Skeletal muscle satellite cell (primary cell): ENCODE data around the gene RCSD1.
"Not testable (repeated sequence)": the region's sequence is repeated elsewhere in the genome, so short reads cannot be mapped to it uniquely, and the experiment has no call there.

Source experiments
- H3K27me3 ChIP-seq: 2 replicates; pipeline ENCODE4 v1.7.0; 2013; ENCODE audit warnings: low read length; ENCODE audit not compliant: control insufficient read depth, insufficient read depth
- H3K36me3 ChIP-seq: 2 replicates; pipeline ENCODE4 v1.7.0; 2013; ENCODE audit warnings: mild to moderate bottlenecking, control low read depth, low read length; ENCODE audit not compliant: insufficient read depth
- H3K4me1 ChIP-seq: 2 replicates; pipeline ENCODE4 v1.7.0; 2013; ENCODE audit warnings: low read length; ENCODE audit not compliant: control insufficient read depth, insufficient read depth
- H3K4me2 ChIP-seq: 2 replicates; pipeline ENCODE4 v1.7.0; 2013; ENCODE audit warnings: mild to moderate bottlenecking, low read length
- H3K4me3 ChIP-seq: 2 replicates; pipeline ENCODE4 v1.7.0; 2013; ENCODE audit warnings: low read length
- H3K9ac ChIP-seq: 2 replicates; pipeline ENCODE4 v1.7.0; 2013; ENCODE audit warnings: mild to moderate bottlenecking, low read depth, low read length, moderate library complexity
- H3K9me3 ChIP-seq: replicated peaks from 2 replicates; pipeline ENCODE4 v1.7.0; 2013; ENCODE audit warnings: mild to moderate bottlenecking, control low read depth, low read length

RCSD1 gene

GRCh38 chr1:167601442-167602383 lies 28.3 kb upstream of the RCSD1 start:
- Histone ChIP-seq H3K9ac (no peak overlapping the region), H3K36me3 (no peaks in the 10 kb centered on the region), H3K9me3 (no peaks in the 10 kb centered on the region), H3K4me1 (peaks cover 5% of the 10 kb centered on the region), H3K4me3 (no peak overlapping the region), H3K27me3 (no peaks in the 10 kb centered on the region), H3K4me2 (no peak overlapping the region)

- H3K4me2 ChIP-seq = no peak overlapping the region
- no peaks in the 10 kb centered on the region for H3K27me3 ChIP-seq
- H3K4me3 ChIP-seq = no peak overlapping the region
- no peak overlapping the region for H3K9ac ChIP-seq
- H3K4me1 ChIP-seq = peaks cover 5% of the 10 kb centered on the region
- H3K36me3 ChIP-seq = no peaks in the 10 kb centered on the region
- H3K9me3 ChIP-seq = no peaks in the 10 kb centered on the region
These were observed 27.2 kb upstream of the RCSD1 start for GRCh38 chr1:167602840-167603239.

- no peaks in the 10 kb centered on the region for H3K4me1 ChIP-seq
- H3K4me2 ChIP-seq = no peak overlapping the region
- no peaks in the 10 kb centered on the region for H3K36me3 ChIP-seq
- H3K27me3 ChIP-seq = no peaks in the 10 kb centered on the region
- H3K9ac ChIP-seq = no peak overlapping the region
- no peak overlapping the region for H3K4me3 ChIP-seq
- no peaks in the 10 kb centered on the region for H3K9me3 ChIP-seq
These were observed 24.5 kb upstream of the RCSD1 start for GRCh38 chr1:167605576-167605975.

- H3K9me3 ChIP-seq = peaks cover 3% of the 10 kb centered on the region
- H3K9ac ChIP-seq = no peak overlapping the region
- no peaks in the 10 kb centered on the region for H3K27me3 ChIP-seq
- H3K4me1 ChIP-seq = peaks cover 6% of the 10 kb centered on the region
- no peak overlapping the region for H3K4me3 ChIP-seq
- no peak overlapping the region for H3K4me2 ChIP-seq
- no peaks in the 10 kb centered on the region for H3K36me3 ChIP-seq
These were observed 18.0 kb upstream of the RCSD1 start for GRCh38 chr1:167611983-167612382.

GRCh38 chr1:167612587-167613385 lies 17.2 kb upstream of the RCSD1 start:
- H3K4me3 ChIP-seq = no peak overlapping the region

GRCh38 chr1:167613984-167614383 lies 16.0 kb upstream of the RCSD1 start:
- H3K9ac ChIP-seq, H3K27me3 ChIP-seq, H3K9me3 ChIP-seq, H3K4me3 ChIP-seq, H3K4me2 ChIP-seq, H3K36me3 ChIP-seq: not testable (repeated sequence)
- H3K4me1 ChIP-seq = peaks cover 18% of the 10 kb centered on the region

More at GRCh38 chr1:167612587-167613385, 17.2 kb upstream of the RCSD1 start:
- Histone ChIP-seq H3K27me3 (no peaks in the 10 kb centered on the region), H3K36me3 (no peaks in the 10 kb centered on the region), H3K4me1 (peaks cover 14% of the 10 kb centered on the region), H3K9ac (no peak overlapping the region), H3K9me3 (peaks cover 3% of the 10 kb centered on the region), H3K4me2 (no peak overlapping the region)

GRCh38 chr1:167614851-167615250 lies 15.2 kb upstream of the RCSD1 start:
- Histone ChIP-seq H3K9ac (no peak overlapping the region), H3K4me2 (no peak overlapping the region)

GRCh38 chr1:167616521-167616920 lies 13.5 kb upstream of the RCSD1 start:
- no peaks in the 10 kb centered on the region for H3K36me3 ChIP-seq
- H3K4me3 ChIP-seq = no peak overlapping the region
- H3K9me3 ChIP-seq = peaks cover 3% of the 10 kb centered on the region
- no peak overlapping the region for H3K9ac ChIP-seq
- H3K27me3 ChIP-seq = no peaks in the 10 kb centered on the region
- peaks cover 18% of the 10 kb centered on the region for H3K4me1 ChIP-seq
- H3K4me2 ChIP-seq = peak overlapping the region; percentile 46

More at GRCh38 chr1:167614851-167615250, 15.2 kb upstream of the RCSD1 start:
- H3K27me3 ChIP-seq = no peaks in the 10 kb centered on the region
- H3K9me3 ChIP-seq = peaks cover 3% of the 10 kb centered on the region
- H3K36me3 ChIP-seq = no peaks in the 10 kb centered on the region
- H3K4me1 ChIP-seq = peaks cover 18% of the 10 kb centered on the region
- no peak overlapping the region for H3K4me3 ChIP-seq

- Histone ChIP-seq H3K9me3 (peaks cover 3% of the 10 kb centered on the region), H3K4me2 (peak overlapping the region; percentile 46), H3K36me3 (no peaks in the 10 kb centered on the region), H3K9ac (peak overlapping the region; percentile 47), H3K4me3 (peak overlapping the region; percentile 52), H3K27me3 (no peaks in the 10 kb centered on the region), H3K4me1 (peaks cover 18% of the 10 kb centered on the region)
These were observed 12.6 kb upstream of the RCSD1 start for GRCh38 chr1:167617153-167618147.

- Histone ChIP-seq H3K4me2 (no peak overlapping the region), H3K27me3 (no peaks in the 10 kb centered on the region), H3K9ac (no peak overlapping the region), H3K4me1 (peaks cover 18% of the 10 kb centered on the region), H3K4me3 (no peak overlapping the region), H3K9me3 (peaks cover 3% of the 10 kb centered on the region), H3K36me3 (no peaks in the 10 kb centered on the region)
These were observed 11.7 kb upstream of the RCSD1 start for GRCh38 chr1:167618366-167618765.
